K562 (cell line): ENCODE data around the gene DAPK3. TPM values are rescaled to one million over a fixed set of nuclear protein-coding genes. Genes with fewer than 3 reads are reported as not detected.

Source experiments
- ARNT ChIP-seq, 2 experiments: fragments of 450-650 bp; IDR thresholded peaks; 2 replicates each; pipeline ENCODE4 v1.6.1; 2016; ENCODE audit warnings: mild to moderate bottlenecking in 1 of 2
- ATF3 ChIP-seq, 2 experiments: fragments of 450-650 bp in 1 of 2; sonication (generic) in 1 of 2; formaldehyde crosslinking in 1 of 2; IDR thresholded peaks in 1 of 2; conservative IDR thresholded peaks in 1 of 2; 2 replicates each; pipeline versions ENCODE4 v1.6.1 to v1.8.1; 2016 to 2023; ENCODE audit warnings: mild to moderate bottlenecking in 2 of 2, moderate library complexity in 2 of 2, inconsistent platforms in 1 of 2, missing genetic modification reagents in 1 of 2
- BCLAF1 ChIP-seq, 2 experiments: fragments of 450-650 bp in 1 of 2; IDR thresholded peaks; 2 replicates each; pipeline ENCODE4 v1.6.1; 2011 to 2017; ENCODE audit warnings: low read depth in 2 of 2, antibody characterized with exemption in 1 of 2, borderline replicate concordance in 1 of 2, low read length in 1 of 2, mild to moderate bottlenecking in 1 of 2, mixed read lengths in 1 of 2; ENCODE audit not compliant: control insufficient read depth in 1 of 2
- DDX20 ChIP-seq: fragments of 450-650 bp; IDR thresholded peaks from 2 replicates; pipeline ENCODE4 v1.6.1; 2016; ENCODE audit warnings: missing genetic modification characterization, low read depth, mild to moderate bottlenecking, missing compliant biosample characterization, moderate library complexity
- HIVEP1 ChIP-seq: fragments of 250-450 bp; sonication (Bioruptor Pico); IDR thresholded peaks from 2 replicates; pipeline ENCODE4 v1.4.0; 2020; ENCODE audit warnings: mild to moderate bottlenecking
- HMG20B ChIP-seq: fragments of 250-450 bp; sonication (Bioruptor Pico); IDR thresholded peaks from 2 replicates; pipeline ENCODE4 v1.5.0; 2021; ENCODE audit warnings: mild to moderate bottlenecking
- NFXL1 ChIP-seq: fragments of 450-650 bp; formaldehyde crosslinking; IDR thresholded peaks from 2 replicates; pipeline ENCODE4 v1.4.0; 2021; ENCODE audit warnings: mild to moderate bottlenecking
- TAF15 ChIP-seq: fragments of 200-400 bp; formaldehyde crosslinking; IDR thresholded peaks from 2 replicates; pipeline ENCODE4 v1.6.1; 2017; ENCODE audit warnings: mild to moderate bottlenecking, low read depth, low read length, moderate library complexity
- ZBTB7A ChIP-seq: IDR thresholded peaks from 2 replicates; pipeline ENCODE4 v1.6.1; 2011; ENCODE audit warnings: low read depth, mild to moderate bottlenecking, low read length, moderate library complexity, borderline replicate concordance; ENCODE audit not compliant: control insufficient read depth
- ZNF318 ChIP-seq, 2 experiments: fragments of 450-650 bp; IDR thresholded peaks; 2 replicates each; pipeline ENCODE4 v1.6.1; 2016; ENCODE audit warnings: mild to moderate bottlenecking in 2 of 2, borderline replicate concordance in 1 of 2, low read depth in 1 of 2, moderate library complexity in 1 of 2
- polyA plus RNA-seq, 8 experiments: library from polyadenylated mRNA; depleted of rRNA in 4 of 8; stranded (reverse) in 5 of 8; unstranded in 3 of 8; fragments of >200 nt; fragmentation: Nextera tagmentation in 2 of 8; fragmentation: Illumina TruSeq in 1 of 8; extraction: Ambion mirVana in 2 of 8; extraction: Trizol in 1 of 8; gene quantifications; 2 replicates each; pipeline versions ENCODE4 v1.2.1 to v1.2.3, GENCODE V29; 2011 to 2014; ENCODE audit warnings: inconsistent platforms in 1 of 8, missing spikeins in 1 of 8
- total RNA-seq, 7 experiments: library from RNA; depleted of rRNA in 6 of 7; stranded (reverse); fragments of >200 nt in 6 of 7; fragmentation: Illumina TruSeq in 2 of 7; extraction: Trizol in 2 of 7; gene quantifications; 2 replicates each; pipeline versions ENCODE4 v1.2.1 to v1.2.3, GENCODE V29; 2011 to 2021; ENCODE audit warnings: low replicate concordance in 1 of 7
- TF ChIP-seq, protein P1 (sequence below): fragments of 250-450 bp; sonication (Bioruptor Pico); IDR thresholded peaks from 2 replicates; pipeline ENCODE4 v1.4.0; 2020; ENCODE audit warnings: borderline replicate concordance

DAPK3 gene
- total and polyA plus RNA-seq, 9 of the 15 experiments (the other 6 are each of a cell fraction or from before 2014, with no cell fraction given): 0.14 to 63.4 (median 25.0) TPM

DNA sequence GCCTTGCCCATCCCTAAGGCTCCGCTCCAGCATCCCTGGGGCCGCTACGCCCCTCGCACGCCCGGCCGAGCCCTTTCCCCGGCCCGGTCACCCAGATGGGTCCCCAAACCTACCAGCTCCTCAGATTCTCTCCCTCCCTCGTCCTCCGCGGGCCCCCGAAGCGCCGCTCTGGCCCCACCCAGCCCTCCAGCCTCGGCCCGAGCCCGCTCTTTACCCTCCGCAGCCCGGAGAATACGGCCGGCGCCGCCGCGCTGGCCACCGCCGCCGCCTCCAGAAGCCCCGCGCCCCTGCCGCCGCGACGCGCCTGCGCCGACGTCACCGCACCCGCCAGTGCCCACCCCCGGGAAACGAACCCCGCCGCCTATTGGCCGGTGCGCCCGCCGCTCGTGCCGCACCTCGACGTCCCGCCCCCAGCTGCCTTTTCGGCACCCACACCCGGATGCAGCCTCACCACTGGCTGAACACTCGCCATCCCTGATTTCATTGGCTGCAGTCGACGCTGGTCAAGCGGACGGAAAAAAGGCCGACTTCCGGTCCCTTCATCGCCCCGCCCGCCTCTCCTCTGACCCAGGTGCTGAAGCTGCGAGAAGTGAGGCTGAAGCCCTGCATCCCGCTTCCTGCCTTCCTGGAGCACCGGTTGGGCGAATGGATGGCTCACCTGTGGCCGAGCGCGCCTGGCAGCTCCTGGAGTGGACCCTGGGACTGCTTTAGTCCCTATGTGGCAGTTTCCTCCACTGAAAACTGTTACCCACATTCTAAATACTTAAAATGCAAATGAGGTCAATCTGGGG is at the start of gene DAPK3 (continued):
- TF ChIP-seq ZNF318 (IDR thresholded peaks at IDR 0.05; ENCODE audit: borderline replicate concordance in 1 of 2, low read depth in 1 of 2) (no peak), ATF3 (IDR thresholded peaks at IDR 0.05) (no peak), ATF3 (CRISPR knock-in tag; conservative IDR thresholded peaks at IDR 0.05) (no peak), HIVEP1 (CRISPR knock-in tag) (no peak), ZBTB7A (no peak; the same call in 1 of the 2 replicates), HMG20B (no peak), ARNT (IDR thresholded peaks at IDR 0.05) (no peak), TAF15 (no peak), DDX20 (tag) (no peak), BCLAF1 (IDR thresholded peaks at IDR 0.05; ENCODE audit: borderline replicate concordance in 1 of 2, control insufficient read depth in 1 of 2, low read depth in 2 of 2, low read length in 1 of 2) (no peak), NFXL1 (CRISPR knock-in tag) (no peak)
- TF ChIP-seq, protein P1, sequence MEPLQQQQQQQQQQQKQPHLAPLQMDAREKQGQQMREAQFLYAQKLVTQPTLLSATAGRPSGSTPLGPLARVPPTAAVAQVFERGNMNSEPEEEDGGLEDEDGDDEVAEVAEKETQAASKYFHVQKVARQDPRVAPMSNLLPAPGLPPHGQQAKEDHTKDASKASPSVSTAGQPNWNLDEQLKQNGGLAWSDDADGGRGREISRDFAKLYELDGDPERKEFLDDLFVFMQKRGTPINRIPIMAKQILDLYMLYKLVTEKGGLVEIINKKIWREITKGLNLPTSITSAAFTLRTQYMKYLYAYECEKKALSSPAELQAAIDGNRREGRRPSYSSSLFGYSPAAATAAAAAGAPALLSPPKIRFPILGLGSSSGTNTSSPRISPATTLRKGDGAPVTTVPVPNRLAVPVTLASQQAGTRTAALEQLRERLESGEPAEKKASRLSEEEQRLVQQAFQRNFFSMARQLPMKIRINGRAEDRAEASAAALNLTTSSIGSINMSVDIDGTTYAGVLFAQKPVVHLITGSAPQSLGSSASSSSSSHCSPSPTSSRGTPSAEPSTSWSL: no peak
